VCaP (cell line): Measurements from ENCODE around the gene SLC15A5.

Source experiments
- H3K27ac ChIP-seq: fragments of 450-650 bp; 2 replicates; pipeline ENCODE4 v1.5.1; 2017
- CTCF ChIP-seq: fragments of 450-650 bp; conservative IDR thresholded peaks from 2 replicates; pipeline ENCODE4 v1.5.1; 2017; ENCODE audit warnings: mild to moderate bottlenecking, moderate library complexity

Gene SLC15A5

GRCh38 chr12:16152885-16153673 is 124.4 kb downstream of the SLC15A5 start:
- no peak for TF ChIP-seq CTCF

GRCh38 chr12:16150276-16150675 is 127.2 kb downstream of the SLC15A5 start:
- no peak for TF ChIP-seq CTCF
- H3K27ac ChIP-seq, result no peak overlapping the region

More at GRCh38 chr12:16152885-16153673, 124.4 kb downstream of the SLC15A5 start:
- H3K27ac ChIP-seq, result no peak overlapping the region

DNA sequence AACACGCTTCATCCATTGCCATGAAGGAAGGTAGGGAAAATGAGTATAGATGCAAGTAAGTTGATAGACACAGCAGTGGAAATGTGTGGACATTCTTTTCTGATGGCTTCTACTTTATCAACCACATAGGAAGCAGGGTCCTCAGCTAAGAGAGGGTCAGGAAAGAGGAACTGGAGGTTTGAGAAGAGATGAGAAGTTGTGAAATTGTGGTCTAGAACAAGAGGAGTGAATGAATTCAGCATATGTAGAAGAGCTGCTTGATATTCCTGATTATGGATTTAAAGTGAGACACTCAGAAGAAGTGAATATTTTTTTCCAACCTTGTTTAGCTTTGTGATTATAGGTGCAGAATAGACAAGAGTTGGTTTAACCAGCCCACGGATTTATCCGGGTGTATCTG is 128.5 kb downstream of the SLC15A5 start:
- no peak for TF ChIP-seq CTCF
- H3K27ac ChIP-seq, result no peak overlapping the region
